ENCODE data around the gene RABGAP1L.

The RABGAP1L gene

DNA sequence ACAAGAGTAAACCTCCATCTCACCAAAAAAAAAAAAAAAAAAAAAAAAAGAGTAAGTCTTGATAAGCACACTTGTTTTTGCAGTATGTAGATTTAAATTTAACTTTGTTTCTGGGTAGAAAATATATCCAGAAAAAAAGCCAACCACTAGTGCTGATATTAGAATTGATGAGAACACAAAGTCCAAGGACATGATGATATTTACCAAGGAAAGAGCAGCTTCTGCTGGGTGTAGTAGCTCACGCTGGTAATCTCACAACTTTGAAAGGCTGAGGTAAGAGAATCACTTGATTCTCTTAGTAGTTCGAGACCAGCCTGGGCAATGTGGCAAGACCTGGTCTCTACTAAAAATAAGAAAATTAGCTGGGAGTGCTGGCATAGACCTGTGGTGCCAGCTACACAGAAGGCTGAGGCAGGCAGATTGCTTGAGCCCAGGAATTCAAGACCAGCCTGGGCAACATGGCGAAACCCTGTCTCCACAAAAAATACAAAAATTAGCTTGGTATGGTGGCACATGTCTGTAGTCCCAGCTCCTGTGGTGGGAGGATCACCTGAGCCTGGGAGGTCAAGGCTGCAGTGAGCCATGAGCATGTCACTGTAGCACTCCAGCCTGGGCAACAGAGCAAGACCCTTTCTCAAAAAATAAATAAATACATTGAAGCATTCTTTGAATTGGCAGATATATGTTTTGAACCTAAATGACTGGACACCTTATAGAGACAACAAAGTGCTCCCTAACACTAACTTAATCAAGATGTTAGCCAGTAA lies 776.8 kb downstream of the RABGAP1L start:
- DNase-seq (ENCODE audit: low read depth), result no peak

DNA sequence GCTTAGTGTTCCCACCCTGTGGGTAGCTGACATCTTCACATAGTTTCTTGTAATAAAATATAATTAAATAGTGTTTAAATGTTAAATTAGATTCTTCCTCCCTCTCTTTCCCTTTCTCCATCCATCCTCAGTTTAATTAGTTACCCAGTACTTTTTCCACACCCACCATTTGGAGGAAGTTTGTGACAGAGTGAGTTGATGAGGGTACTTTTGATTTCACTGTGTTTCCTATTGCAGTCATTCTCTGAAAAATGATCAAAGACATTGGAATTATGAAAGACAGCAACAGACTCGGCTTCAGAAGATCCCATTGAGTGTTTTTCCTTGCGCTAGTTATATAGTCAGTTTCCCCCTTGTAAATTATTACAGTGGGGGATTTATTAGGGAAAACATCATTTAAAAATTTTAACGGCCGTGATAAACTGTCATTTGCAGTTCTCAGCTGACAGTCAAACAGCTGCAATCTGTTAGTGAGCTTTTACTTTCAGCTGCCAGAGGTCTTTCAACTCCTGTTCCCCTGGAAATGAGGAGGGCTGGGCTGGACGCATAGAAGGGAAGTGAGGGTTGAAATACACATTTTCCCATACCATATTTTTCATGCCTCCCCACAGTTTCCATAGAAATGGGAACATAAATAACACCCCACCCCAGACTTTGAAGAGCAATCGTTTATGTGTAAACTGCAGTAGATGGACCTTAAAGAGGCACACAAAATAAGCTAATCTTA lies 779.1 kb downstream of the RABGAP1L start:
- no peak for DNase-seq (ENCODE audit: low read depth)

DNA sequence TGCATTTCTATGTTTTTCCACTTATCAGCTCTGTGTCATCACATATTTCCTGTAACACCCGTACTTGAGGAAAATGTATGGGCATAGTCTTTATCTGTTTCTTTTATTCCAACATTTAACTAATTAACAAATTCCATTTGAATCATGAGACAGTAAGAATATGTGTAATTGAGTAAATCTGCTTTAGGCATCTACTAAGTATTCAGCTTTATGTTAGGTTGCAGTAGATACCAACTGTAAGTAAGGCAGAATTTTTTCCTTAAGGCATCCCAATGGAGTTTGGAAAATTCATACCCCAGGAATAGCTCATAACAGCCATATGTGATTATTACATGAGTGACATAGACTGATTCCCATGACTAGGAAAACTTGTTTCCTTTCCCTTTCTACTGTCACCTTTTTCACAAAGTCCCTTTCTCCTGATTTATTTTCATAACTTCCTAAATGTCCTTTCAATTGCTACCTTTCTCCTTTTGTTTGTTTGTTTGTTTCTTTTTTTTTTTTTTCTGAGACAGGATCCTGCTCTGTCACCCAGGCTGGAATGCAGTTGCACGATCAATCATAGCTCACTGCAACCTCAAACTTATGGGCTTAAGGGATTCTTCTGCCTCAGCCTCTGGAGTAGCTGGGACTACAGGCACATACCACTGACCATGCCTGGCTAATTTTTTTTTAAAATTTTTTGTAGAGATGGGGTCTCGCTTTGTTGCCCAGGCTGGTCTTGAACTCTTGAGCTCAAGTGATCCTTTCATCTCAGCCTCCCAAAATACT lies 780.6 kb downstream of the RABGAP1L start:
- DNase-seq (ENCODE audit: low read depth), result no peak

- DNase-seq (ENCODE audit: low read depth), result no peak
Observed at GRCh38 chr1:174940646-174941175, 781.4 kb downstream of the RABGAP1L start.

DNA sequence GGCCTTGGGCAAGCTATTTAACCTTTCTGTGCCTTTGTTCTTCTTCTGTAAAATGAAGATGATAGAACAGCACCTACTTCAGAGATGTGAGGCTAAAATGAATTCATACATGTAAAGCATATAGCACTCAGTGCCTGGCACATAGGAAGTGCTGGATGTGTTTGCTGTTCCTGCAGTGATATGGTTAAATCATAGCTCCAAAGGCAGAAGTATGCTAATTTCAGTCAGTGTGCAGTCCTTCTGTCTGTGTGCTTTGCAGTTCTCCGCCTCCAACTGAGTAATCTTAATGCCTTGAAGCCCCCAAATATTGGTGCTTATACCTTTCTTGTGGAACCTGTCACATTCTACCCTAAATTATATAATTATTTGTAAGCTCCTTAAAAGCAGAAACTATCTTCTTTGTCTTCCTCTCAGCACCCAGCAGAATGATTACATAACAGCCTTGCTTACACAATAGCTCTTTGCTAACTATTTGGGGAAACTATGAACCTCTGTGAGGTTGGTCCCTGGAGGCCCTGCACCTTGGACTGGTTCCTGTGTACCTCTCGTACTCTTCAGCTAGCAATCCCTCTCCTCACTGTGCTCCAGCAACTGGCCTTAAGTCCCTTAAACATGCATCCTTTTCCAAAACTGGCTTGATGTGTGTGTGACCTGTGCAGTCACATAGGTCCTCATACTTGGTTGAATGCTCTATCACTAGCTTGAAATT lies 783.4 kb downstream of the RABGAP1L start:
- DNase-seq (ENCODE audit: low read depth), result no peak

GRCh38 chr1:174946031-174946430 lies 786.7 kb downstream of the RABGAP1L start:
- DNase-seq (ENCODE audit: low read depth), result no peak

DNA sequence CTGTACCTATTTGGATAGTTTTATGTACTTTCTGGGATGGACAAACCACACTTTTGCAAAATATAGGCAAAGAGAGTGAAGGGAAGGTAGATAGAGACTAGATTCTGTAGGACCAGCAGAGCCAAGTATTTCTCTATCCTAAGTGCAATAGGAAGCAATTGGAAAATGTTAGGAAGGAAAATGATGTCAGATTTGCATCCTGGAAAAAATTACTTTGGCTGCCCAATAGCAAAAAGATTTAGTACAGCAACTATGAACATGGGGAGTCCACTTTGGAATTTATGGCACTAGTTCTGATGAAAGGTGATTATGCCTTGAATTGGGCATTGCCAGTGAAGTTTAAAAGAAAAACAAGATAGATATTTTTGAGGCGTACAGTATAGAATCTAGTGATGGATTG lies 789.7 kb downstream of the RABGAP1L start:
- no peak for DNase-seq (ENCODE audit: low read depth)

- no peak for DNase-seq (ENCODE audit: low read depth)
Observed at GRCh38 chr1:174949645-174950044, 790.3 kb downstream of the RABGAP1L start.

DNA sequence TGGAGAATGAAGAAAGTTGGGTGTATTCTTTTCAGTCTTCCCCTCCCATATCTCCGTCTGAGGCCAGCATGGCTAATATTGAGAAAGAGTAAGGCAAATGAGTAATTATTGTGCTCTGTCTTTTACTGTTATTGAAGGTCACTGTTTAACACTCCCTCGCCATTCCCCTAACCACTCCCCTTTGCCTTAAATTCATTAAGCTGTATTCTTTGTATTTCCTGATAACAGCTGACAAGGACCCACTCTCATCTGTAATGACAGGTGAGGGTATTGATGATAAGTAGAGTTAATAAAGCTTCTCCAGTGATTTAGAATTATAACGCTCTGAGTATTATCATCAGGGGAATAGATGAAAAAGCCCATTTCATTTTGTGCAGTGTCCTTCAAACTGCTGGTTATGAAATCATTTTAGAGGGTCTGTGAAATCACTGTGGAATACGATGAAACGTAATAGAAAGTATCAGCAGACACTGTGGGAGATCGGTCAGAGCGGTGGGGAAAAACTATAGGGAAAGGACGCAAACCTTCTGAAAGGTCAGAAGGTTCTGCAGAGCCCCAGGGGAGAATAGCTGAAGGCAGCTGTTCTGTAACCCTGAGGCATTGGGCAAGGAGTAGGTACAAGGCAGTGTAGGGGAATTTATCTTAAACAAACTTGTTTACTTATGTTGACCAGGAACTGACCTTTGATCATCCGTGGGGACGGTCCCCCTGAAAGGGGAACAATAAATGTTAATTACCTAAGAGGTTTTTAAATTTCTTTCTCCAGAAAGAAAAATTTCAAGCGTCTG lies 794.2 kb downstream of the RABGAP1L start:
- DNase-seq (ENCODE audit: low read depth), result no peak

DNA sequence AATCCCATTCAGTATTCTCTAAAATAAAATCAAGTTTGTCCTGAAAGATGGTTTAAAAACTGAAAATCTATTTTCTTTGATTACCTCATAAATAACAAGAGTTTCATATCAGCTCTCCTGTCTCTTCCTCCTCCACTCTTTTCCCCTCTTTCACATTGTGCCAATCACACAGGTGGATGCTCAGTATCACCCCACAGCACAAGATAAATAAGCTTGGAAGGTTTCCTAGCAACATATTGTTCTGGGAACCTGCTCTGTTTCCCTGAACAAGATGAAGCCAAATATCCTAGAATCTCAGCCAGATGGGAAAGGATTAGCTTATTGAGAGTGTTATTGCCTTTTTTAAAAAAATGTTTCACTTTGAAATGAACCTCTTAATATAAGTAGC lies 794.7 kb downstream of the RABGAP1L start:
- no peak for DNase-seq (ENCODE audit: low read depth)

DNA sequence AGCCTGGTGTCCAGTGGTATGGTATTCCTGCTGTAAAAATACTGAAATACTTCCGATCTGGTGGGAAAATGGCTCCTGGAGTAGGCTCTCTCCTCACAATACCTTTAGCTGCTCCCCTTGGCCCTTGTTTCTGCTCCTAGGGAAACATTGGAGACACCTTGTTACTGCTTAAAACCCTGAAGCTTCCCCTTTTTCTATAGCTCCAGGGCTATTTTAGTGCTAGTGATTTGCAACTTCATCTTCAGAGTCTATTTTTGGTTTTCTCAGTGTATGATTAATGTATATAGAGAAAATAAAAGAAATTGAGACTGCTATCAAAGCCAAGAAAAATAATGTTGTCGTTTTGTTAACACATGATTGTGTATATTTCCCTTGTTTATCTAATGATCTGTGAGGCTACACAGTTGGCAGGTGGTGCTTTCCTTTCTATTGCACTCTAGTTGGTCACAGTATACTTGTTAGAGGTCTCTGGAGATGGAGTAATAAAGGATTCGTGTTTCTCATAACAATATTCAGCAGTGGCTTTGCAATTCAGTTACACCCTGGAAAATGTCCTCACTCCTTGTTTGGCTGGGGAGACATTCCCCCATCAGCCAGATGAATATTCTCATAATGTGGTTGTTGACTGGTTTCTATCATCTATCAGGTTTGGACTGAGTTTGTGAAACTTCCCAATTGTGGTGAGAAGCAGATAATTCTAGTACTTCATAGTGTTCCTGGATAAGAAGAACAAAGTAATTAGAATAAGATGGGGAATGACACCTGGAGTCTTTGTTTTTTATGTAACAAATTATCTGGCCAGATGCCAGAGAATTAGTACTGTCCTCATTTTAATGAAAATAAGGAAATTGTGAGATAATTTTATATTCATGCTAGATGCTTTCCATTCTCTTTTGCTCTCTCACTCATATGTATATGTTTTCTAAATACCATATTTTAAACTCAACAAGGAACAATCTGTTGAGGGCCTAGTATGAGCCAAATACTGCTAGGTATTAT lies 795.6 kb downstream of the RABGAP1L start:
- no peak for DNase-seq (ENCODE audit: low read depth)

- DNase-seq (ENCODE audit: low read depth), result no peak
Observed at GRCh38 chr1:174956086-174956485, 796.8 kb downstream of the RABGAP1L start.

DNA sequence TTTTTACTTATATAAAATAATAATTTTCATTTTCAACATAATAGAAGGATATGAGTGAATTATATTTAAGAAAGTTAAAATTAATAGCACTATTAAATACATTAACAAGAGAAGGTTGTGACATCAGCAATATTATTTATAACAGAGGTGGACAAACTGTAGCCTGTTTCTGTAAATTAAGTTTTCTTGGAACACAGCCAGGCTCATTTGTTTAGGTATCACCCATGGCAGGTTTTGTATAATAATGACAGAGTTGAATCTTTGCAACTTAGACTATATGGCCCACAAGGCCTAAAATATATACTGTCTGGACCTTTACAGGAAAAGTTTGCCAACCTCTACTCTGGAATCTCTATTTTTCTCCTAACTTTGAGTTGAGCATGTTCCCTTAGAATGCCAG lies 797.7 kb downstream of the RABGAP1L start:
- DNase-seq (ENCODE audit: low read depth), result no peak

DNA sequence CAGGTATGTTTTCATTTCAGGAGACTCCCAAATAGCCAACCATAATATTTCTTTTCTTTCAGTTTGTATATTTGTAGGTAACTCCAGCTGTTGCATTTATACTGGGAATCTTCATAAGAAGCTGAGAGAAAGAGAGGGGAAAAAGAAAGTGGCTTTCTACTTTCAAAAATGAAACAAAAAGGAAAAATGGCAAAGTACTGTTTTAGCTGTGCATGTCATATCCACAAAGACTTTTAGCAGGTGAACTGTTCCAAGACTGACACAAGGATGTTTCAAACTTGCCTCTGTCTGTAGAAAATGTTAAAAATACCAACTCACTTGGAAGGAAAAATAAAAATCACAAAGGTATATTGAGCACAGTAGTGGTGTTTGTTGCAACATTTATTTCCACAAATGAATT lies 798.5 kb downstream of the RABGAP1L start:
- DNase-seq (ENCODE audit: low read depth), result no peak

DNA sequence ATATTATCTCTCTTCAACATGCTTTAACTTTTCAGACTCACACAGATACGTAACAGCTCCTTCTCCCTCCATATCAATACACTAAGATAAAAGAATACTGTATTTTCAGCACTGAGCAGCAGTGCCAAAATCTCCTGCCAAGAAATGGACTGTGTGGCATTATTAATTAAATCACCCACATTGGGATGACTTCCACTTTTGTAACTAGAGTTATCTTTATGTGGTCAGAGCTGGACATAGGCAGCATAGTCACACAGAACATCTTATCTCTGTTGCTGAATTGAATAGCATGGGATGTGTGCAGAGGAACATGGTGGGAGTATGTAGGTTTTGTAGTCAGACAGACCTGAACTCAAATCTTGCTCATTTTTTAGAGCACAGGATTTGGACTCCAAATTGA lies 799.1 kb downstream of the RABGAP1L start:
- DNase-seq (ENCODE audit: low read depth), result no peak

DNA sequence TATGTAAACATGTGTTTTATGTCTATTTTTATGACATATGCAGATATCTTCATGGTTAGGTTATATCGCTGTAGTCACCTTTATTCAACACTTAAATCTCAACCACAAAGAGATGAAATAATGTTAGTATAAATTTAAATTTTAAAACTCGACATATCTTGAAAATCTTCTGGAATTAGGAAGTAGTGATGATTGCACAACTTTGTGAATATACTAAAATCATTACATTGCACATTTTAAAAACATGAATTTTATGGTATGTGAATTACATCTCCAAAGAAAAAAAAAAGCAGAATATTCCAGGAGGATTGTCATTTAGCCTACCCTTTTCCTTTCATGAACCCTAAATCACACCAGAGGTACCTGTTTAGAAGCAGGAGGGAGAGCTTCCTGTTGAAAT lies 801.0 kb downstream of the RABGAP1L start:
- no peak for DNase-seq (ENCODE audit: low read depth)

GRCh38 chr1:174963529-174964125 lies 804.3 kb downstream of the RABGAP1L start:
- DNase-seq (ENCODE audit: low read depth), result no peak

DNA sequence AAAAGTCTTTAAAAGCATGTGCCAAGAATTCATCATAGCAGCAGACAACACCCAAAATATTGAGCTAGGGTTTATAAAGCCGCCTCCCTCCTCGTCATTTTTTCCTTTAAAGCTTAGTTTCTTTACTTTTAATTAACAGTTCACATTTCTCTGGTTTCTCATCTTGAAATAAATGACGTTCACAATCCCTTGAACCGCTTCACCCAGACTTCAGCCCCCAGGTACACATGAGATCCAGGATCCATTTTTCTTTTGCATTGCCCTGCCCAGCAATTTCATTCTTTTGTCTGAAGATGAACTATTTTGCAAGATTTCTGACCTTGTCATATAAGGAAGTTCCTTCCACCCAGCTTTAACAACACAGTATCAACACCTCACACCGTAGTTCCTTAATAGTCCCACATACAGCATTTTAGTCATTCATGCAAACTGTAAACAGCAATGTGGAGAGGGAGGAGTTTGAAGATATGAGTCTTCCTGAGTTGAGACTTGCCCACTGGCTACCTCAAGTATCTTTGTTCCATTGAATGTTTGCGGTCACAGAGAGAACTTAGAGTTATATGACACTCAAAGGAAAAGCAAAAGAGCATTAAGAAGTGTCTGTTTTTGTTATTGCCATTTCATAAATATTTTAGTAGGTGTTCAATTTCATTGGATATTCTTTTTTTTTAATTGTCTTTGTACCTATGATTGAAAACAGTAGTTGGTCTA lies 805.1 kb downstream of the RABGAP1L start:
- DNase-seq (ENCODE audit: low read depth), result no peak

DNA sequence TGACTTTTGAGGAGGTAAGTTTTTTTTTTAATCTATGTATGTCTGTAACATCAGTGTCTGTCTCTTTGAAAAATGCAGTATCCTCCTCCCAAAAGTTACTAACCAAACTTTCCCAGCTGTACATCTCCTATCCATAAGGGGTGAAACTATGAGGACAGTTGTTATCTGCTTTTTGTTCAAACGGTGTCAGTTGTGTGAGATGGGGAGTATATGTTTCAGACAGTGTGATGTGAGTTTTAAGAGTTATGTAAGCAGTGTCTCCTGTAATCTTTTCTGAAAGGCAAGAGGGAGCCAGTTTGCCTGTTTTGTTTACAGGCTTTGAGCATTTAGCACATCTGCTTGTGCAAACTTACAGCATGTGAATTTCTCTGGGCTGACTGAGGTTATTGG lies 805.6 kb downstream of the RABGAP1L start:
- DNase-seq (ENCODE audit: low read depth), result peak; percentile 13

Data from fibroblast of gingiva (primary cell).